GM23338 (cell line): ENCODE measurements around the gene DAAM2. TPM values are rescaled to one million over a fixed set of nuclear protein-coding genes. Genes with fewer than 3 reads are reported as not detected.

Experiments used
- ATAC-seq: fragments of 200-7000 bp; cut with Tn5 transposase; 3 replicates; pipeline ENCODE4 v1.9.1; 2020
- DNase-seq: peaks from one replicate; pipeline ENCODE4 v3.0.0-alpha.2; 2015; ENCODE audit warnings: low spot score
- H2AFZ ChIP-seq: fragments of 200-600 bp; sonication (generic); 2 replicates; pipeline ENCODE4 v1.8.0; 2016; ENCODE audit warnings: antibody characterized with exemption, mild to moderate bottlenecking, moderate library complexity
- H3F3A ChIP-seq: fragments of 200-600 bp; sonication (generic); replicated peaks from 2 replicates; pipeline ENCODE4 v1.8.0; 2017; ENCODE audit warnings: antibody characterized with exemption, mixed run types, low read depth
- H3K27ac ChIP-seq: fragments of 200-600 bp; sonication (generic); 2 replicates; pipeline ENCODE4 v1.6.1; 2016; ENCODE audit warnings: low read depth
- H3K27me3 ChIP-seq: fragments of 200-600 bp; sonication (generic); 2 replicates; pipeline ENCODE4 v1.8.0; 2016; ENCODE audit warnings: mild to moderate bottlenecking, mixed run types, moderate library complexity; ENCODE audit not compliant: insufficient read depth
- H3K36me3 ChIP-seq: fragments of 200-600 bp; sonication (generic); 2 replicates; pipeline ENCODE4 v1.8.0; 2016; ENCODE audit warnings: mild to moderate bottlenecking; ENCODE audit not compliant: insufficient read depth
- H3K4me1 ChIP-seq: fragments of 200-600 bp; sonication (generic); 2 replicates; pipeline ENCODE4 v1.8.0; 2016; ENCODE audit warnings: mild to moderate bottlenecking, moderate library complexity; ENCODE audit not compliant: insufficient read depth
- H3K4me2 ChIP-seq: fragments of 200-600 bp; sonication (generic); 2 replicates; pipeline ENCODE4 v1.7.1; 2017; ENCODE audit warnings: mixed run types
- H3K4me3 ChIP-seq: fragments of 200-600 bp; sonication (generic); 2 replicates; pipeline ENCODE4 v1.6.1; 2016; ENCODE audit warnings: mixed run types
- H3K79me2 ChIP-seq: fragments of 200-600 bp; sonication (generic); replicated peaks from 2 replicates; pipeline ENCODE4 v1.8.0; 2017; ENCODE audit warnings: mild to moderate bottlenecking; ENCODE audit not compliant: insufficient read depth
- H3K9me2 ChIP-seq: fragments of 200-600 bp; sonication (generic); 2 replicates; pipeline ENCODE4 v1.8.0; 2017; ENCODE audit not compliant: insufficient read depth
- H4K20me1 ChIP-seq: fragments of 200-600 bp; sonication (generic); replicated peaks from 2 replicates; pipeline ENCODE4 v1.8.0; 2017; ENCODE audit warnings: mild to moderate bottlenecking; ENCODE audit not compliant: insufficient read depth
- H3K27ac Mint-ChIP-seq: 2 replicates; pipeline ENCODE4 v1.8.0; 2020; ENCODE audit warnings: inconsistent platforms, mild to moderate bottlenecking, moderate library complexity, mixed read lengths
- H3K27me3 Mint-ChIP-seq: 3 replicates; pipeline ENCODE4 v1.8.0; 2022; ENCODE audit warnings: low read depth, mild to moderate bottlenecking, moderate library complexity, mixed read lengths, inconsistent platforms; ENCODE audit not compliant: insufficient read depth, poor library complexity
- H3K36me3 Mint-ChIP-seq: 3 replicates; pipeline ENCODE4 v1.8.0; 2021; ENCODE audit warnings: low read depth, mild to moderate bottlenecking, inconsistent platforms, moderate library complexity, mixed read lengths
- H3K4me1 Mint-ChIP-seq: 3 replicates; pipeline ENCODE4 v1.8.0; 2020; ENCODE audit warnings: mild to moderate bottlenecking, inconsistent platforms, mixed read lengths
- H3K4me3 Mint-ChIP-seq: 3 replicates; pipeline ENCODE4 v1.8.0; 2021; ENCODE audit warnings: moderate library complexity, mild to moderate bottlenecking, inconsistent platforms, mixed read lengths
- H3K9me3 Mint-ChIP-seq: 3 replicates; pipeline ENCODE4 v1.8.0; 2020; ENCODE audit warnings: moderate library complexity, mild to moderate bottlenecking, inconsistent platforms, mixed read lengths
- CREB1 ChIP-seq: fragments of 250-450 bp; sonication (Bioruptor Pico); IDR thresholded peaks from 2 replicates; pipeline ENCODE4 v1.5.0; 2020; ENCODE audit warnings: low read depth, mild to moderate bottlenecking, moderate library complexity
- STAT1 ChIP-seq: IDR thresholded peaks from one replicate; pipeline ENCODE4 v1.6.1; 2016; ENCODE audit warnings: antibody characterized with exemption; ENCODE audit not compliant: unreplicated experiment
- polyA plus RNA-seq: library from polyadenylated mRNA; unstranded; fragments of >200 nt; fragmentation: Nextera tagmentation; extraction: Ambion mirVana; gene quantifications from 2 replicates; pipeline ENCODE4 v1.2.1, GENCODE V29; 2016
- total RNA-seq: library from RNA; depleted of rRNA; stranded (reverse); fragments of >200 nt; shearing (Covaris generic); gene quantifications from 2 replicates; pipeline ENCODE4 v1.2.3, GENCODE V29; 2014
- TF ChIP-seq, protein P1 (sequence below): fragments of 250-450 bp; sonication (Bioruptor Pico); IDR thresholded peaks from 2 replicates; pipeline ENCODE4 v1.5.0; 2020; ENCODE audit warnings: mild to moderate bottlenecking, moderate library complexity
- TF ChIP-seq, protein P2 (sequence below): IDR thresholded peaks from one replicate; pipeline ENCODE4 v1.6.1; 2018; ENCODE audit warnings: antibody characterized with exemption; ENCODE audit not compliant: unreplicated experiment

Gene DAAM2
- total and polyA plus RNA-seq, 2 experiments from 2014 or later, result 1.4 to 4.9 TPM

DNA sequence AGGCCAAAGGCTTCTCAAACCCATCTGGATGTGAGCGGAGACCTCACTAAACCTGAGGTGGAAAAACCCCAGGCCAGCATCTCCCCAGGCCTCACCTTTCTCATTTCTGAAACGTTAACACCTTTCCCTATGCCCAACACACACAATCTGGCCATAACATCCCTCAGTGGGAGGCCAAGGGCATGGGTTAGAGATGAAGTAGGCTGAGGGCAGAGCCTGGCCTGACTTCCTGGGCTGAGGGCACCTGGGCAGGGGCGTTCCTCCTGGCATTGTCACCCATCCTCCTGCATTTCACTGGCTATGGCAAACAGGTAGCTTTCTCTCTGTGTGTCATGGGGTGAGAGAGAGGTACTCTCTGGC is 133.7 kb downstream of the DAAM2 start (continued):
- TF ChIP-seq, protein P1, sequence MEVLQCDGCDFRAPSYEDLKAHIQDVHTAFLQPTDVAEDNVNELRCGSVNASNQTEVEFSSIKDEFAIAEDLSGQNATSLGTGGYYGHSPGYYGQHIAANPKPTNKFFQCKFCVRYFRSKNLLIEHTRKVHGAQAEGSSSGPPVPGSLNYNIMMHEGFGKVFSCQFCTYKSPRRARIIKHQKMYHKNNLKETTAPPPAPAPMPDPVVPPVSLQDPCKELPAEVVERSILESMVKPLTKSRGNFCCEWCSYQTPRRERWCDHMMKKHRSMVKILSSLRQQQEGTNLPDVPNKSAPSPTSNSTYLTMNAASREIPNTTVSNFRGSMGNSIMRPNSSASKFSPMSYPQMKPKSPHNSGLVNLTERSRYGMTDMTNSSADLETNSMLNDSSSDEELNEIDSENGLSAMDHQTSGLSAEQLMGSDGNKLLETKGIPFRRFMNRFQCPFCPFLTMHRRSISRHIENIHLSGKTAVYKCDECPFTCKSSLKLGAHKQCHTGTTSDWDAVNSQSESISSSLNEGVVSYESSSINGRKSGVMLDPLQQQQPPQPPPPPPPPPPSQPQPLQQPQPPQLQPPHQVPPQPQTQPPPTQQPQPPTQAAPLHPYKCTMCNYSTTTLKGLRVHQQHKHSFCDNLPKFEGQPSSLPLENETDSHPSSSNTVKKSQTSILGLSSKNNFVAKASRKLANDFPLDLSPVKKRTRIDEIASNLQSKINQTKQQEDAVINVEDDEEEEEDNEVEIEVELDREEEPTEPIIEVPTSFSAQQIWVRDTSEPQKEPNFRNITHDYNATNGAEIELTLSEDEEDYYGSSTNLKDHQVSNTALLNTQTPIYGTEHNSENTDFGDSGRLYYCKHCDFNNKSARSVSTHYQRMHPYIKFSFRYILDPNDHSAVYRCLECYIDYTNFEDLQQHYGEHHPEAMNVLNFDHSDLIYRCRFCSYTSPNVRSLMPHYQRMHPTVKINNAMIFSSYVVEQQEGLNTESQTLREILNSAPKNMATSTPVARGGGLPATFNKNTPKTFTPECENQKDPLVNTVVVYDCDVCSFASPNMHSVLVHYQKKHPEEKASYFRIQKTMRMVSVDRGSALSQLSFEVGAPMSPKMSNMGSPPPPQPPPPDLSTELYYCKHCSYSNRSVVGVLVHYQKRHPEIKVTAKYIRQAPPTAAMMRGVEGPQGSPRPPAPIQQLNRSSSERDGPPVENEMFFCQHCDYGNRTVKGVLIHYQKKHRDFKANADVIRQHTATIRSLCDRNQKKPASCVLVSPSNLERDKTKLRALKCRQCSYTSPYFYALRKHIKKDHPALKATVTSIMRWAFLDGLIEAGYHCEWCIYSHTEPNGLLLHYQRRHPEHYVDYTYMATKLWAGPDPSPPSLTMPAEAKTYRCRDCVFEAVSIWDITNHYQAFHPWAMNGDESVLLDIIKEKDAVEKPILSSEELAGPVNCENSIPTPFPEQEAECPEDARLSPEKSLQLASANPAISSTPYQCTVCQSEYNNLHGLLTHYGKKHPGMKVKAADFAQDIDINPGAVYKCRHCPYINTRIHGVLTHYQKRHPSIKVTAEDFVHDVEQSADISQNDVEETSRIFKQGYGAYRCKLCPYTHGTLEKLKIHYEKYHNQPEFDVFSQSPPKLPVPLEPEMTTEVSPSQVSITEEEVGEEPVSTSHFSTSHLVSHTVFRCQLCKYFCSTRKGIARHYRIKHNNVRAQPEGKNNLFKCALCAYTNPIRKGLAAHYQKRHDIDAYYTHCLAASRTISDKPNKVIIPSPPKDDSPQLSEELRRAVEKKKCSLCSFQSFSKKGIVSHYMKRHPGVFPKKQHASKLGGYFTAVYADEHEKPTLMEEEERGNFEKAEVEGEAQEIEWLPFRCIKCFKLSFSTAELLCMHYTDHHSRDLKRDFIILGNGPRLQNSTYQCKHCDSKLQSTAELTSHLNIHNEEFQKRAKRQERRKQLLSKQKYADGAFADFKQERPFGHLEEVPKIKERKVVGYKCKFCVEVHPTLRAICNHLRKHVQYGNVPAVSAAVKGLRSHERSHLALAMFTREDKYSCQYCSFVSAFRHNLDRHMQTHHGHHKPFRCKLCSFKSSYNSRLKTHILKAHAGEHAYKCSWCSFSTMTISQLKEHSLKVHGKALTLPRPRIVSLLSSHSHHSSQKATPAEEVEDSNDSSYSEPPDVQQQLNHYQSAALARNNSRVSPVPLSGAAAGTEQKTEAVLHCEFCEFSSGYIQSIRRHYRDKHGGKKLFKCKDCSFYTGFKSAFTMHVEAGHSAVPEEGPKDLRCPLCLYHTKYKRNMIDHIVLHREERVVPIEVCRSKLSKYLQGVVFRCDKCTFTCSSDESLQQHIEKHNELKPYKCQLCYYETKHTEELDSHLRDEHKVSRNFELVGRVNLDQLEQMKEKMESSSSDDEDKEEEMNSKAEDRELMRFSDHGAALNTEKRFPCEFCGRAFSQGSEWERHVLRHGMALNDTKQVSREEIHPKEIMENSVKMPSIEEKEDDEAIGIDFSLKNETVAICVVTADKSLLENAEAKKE (CRISPR knock-in tag), result no peak
- TF ChIP-seq, protein P2, sequence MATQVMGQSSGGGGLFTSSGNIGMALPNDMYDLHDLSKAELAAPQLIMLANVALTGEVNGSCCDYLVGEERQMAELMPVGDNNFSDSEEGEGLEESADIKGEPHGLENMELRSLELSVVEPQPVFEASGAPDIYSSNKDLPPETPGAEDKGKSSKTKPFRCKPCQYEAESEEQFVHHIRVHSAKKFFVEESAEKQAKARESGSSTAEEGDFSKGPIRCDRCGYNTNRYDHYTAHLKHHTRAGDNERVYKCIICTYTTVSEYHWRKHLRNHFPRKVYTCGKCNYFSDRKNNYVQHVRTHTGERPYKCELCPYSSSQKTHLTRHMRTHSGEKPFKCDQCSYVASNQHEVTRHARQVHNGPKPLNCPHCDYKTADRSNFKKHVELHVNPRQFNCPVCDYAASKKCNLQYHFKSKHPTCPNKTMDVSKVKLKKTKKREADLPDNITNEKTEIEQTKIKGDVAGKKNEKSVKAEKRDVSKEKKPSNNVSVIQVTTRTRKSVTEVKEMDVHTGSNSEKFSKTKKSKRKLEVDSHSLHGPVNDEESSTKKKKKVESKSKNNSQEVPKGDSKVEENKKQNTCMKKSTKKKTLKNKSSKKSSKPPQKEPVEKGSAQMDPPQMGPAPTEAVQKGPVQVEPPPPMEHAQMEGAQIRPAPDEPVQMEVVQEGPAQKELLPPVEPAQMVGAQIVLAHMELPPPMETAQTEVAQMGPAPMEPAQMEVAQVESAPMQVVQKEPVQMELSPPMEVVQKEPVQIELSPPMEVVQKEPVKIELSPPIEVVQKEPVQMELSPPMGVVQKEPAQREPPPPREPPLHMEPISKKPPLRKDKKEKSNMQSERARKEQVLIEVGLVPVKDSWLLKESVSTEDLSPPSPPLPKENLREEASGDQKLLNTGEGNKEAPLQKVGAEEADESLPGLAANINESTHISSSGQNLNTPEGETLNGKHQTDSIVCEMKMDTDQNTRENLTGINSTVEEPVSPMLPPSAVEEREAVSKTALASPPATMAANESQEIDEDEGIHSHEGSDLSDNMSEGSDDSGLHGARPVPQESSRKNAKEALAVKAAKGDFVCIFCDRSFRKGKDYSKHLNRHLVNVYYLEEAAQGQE, result no peak

DNA sequence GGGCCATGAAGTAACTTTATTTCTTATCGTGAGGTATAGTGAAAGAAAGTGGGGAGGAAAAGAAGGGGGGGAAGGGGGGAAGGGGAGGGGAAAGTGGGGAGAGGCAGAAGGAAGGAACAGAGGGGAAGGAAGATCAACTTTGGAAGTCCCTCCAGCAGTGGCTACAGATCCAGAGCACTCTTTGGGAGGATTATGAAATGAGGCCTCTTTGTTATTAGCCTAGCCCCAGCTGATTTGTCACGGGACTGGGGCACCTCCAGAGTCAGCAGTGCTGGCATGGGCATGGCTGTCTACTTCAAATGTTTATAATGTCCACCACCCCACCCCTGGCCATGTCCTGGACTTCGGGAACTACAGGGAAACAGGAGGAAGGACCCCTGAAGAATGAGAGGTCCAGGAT is 134.5 kb downstream of the DAAM2 start:
- Mint-ChIP-seq H3K9me3 (peaks cover 22% of the 10 kb centered on the region), H3K4me3 (no peak overlapping the region), H3K27ac (no peak overlapping the region), H3K4me1 (peaks cover 9% of the 10 kb centered on the region), H3K36me3 (peaks cover 63% of the 10 kb centered on the region), H3K27me3 (peaks cover 28% of the 10 kb centered on the region)
- Histone ChIP-seq H3K4me2 (no peak overlapping the region), H3K4me1 (0 out of 2 replicates have a peak, but pooled peaks cover 4% of the 10 kb centered on the region), H4K20me1 (no peaks in the 10 kb centered on the region), H3K36me3 (no peaks in the 10 kb centered on the region), H3K9me2 (0 out of 2 replicates have a peak, but pooled peaks cover 3% of the 10 kb centered on the region), H2AFZ (no peak overlapping the region), H3F3A (no peaks in the 10 kb centered on the region), H3K4me3 (no peak overlapping the region), H3K27ac (no peak overlapping the region), H3K79me2 (no peaks in the 10 kb centered on the region; the same call in 1 of the 2 replicates), H3K27me3 (no peaks in the 10 kb centered on the region)
- DNase-seq (no peak), ATAC-seq (no peak)
- no peak for TF ChIP-seq STAT1
- no peak for TF ChIP-seq CREB1 (CRISPR knock-in tag)
